ENCODE measurements around the gene ZBTB22. TPM values are rescaled to one million over a fixed set of nuclear protein-coding genes. Genes with fewer than 3 reads are reported as not detected.
"Not testable (repeated sequence)": the region's sequence is repeated elsewhere in the genome, so short reads cannot be mapped to it uniquely, and the experiment has no call there.

Gene ZBTB22
- total RNA-seq, 4 donors from 2014 or later: 3.8 to 31.3 (median 16.0) TPM

- Histone ChIP-seq H3K9me3 (no peaks in the 10 kb centered on the region), H3K27me3 (no peaks in the 10 kb centered on the region), H3K36me3 (no peaks in the 10 kb centered on the region), H3K4me3 (peak overlapping the region; percentile 80 to 92), H3K27ac (peak overlapping the region; percentile 81 to 87), H3K4me1 (peaks cover 9 to 20% of the 10 kb centered on the region in 2 donors)
- TF ChIP-seq CTCF (IDR thresholded peaks at IDR 0.05) (no peak), POLR2A (IDR thresholded peaks at IDR 0.05) (no peak)
- DNase-seq: no peak
- intact Hi-C loops (cut with DNase I; ENCODE audit: low total_unique reads): no loop called here
Measured at GRCh38 chr6:33288141-33288920, 29.2 kb downstream of the ZBTB22 start.

GRCh38 chr6:33286946-33287914 lies 30.3 kb downstream of the ZBTB22 start:
- no peak for DNase-seq
- intact Hi-C loops (cut with DNase I; ENCODE audit: low total_unique reads): no loop called here
- Histone ChIP-seq H3K36me3 (no peaks in the 10 kb centered on the region), H3K4me3 (no peak overlapping the region), H3K9me3 (no peaks in the 10 kb centered on the region), H3K27me3 (no peaks in the 10 kb centered on the region), H3K4me1 (peaks cover 9 to 20% of the 10 kb centered on the region in 2 donors), H3K27ac (no peak overlapping the region)
- TF ChIP-seq CTCF (IDR thresholded peaks at IDR 0.05) (no peak), POLR2A (IDR thresholded peaks at IDR 0.05) (no peak)

GRCh38 chr6:33285214-33285613 lies 32.3 kb downstream of the ZBTB22 start:
- intact Hi-C loops (cut with DNase I; ENCODE audit: low total_unique reads): not testable (repeated sequence)

DNA sequence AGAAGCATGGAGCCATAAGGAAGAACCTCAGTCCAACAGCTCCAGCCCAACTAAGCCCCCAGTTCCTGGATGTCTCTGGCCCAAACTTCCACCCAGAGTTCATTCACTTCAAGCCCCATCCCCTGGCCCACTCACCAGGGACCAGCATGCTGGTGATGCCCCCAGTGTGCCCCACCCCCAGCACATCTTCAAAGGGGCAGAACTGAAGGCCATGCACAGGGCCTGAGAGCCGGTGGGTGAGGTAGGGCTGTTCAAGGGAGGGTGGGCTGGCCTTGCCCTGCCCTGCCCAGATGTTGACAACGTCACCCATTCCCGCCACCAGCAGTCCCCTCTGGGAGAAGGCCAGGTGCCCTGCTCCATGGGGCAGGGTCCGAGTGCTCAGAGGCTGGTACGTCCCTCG lies 37.0 kb downstream of the ZBTB22 start:
- Histone ChIP-seq H3K4me3 (no peak overlapping the region), H3K9me3 (no peaks in the 10 kb centered on the region), H3K27me3 (no peaks in the 10 kb centered on the region), H3K36me3 (no peaks in the 10 kb centered on the region), H3K4me1 (peaks cover 0 to 5% of the 10 kb centered on the region in 2 donors), H3K27ac (no peak overlapping the region)
- intact Hi-C loops (cut with DNase I; ENCODE audit: low total_unique reads): no loop called here
- TF ChIP-seq CTCF (IDR thresholded peaks at IDR 0.05) (no peak), POLR2A (IDR thresholded peaks at IDR 0.05) (no peak)
- DNase-seq: no peak

More at GRCh38 chr6:33285214-33285613, 32.3 kb downstream of the ZBTB22 start:
- H3K9me3 ChIP-seq, H3K27me3 ChIP-seq, DNase-seq, H3K36me3 ChIP-seq, H3K27ac ChIP-seq, H3K4me3 ChIP-seq: not testable (repeated sequence)
- H3K4me1 ChIP-seq: peaks cover 6 to 15% of the 10 kb centered on the region in 2 donors

- Histone ChIP-seq H3K27me3 (no peaks in the 10 kb centered on the region), H3K9me3 (no peaks in the 10 kb centered on the region), H3K4me3 (no peak overlapping the region), H3K36me3 (no peaks in the 10 kb centered on the region), H3K27ac (no peak overlapping the region), H3K4me1 (peaks cover 0 to 5% of the 10 kb centered on the region in 2 donors)
- intact Hi-C loops (cut with DNase I; ENCODE audit: low total_unique reads): no loop called here
- no peak for TF ChIP-seq CTCF (IDR thresholded peaks at IDR 0.05)
- TF ChIP-seq POLR2A (IDR thresholded peaks at IDR 0.05): no peak
- no peak for DNase-seq
Measured at GRCh38 chr6:33279971-33280511, 37.5 kb downstream of the ZBTB22 start.
